GM19397 (cell line): ENCODE results near the gene KIF16B.
"Not testable (repeated sequence)": the region's sequence is repeated elsewhere in the genome, so short reads cannot be mapped to it uniquely, and the experiment has no call there.

Source experiments
- ATAC-seq: cut with Tn5 transposase; IDR thresholded peaks from one replicate; pipeline ENCODE4 v1.9.1; 2021; ENCODE audit warnings: mild to moderate bottlenecking, moderate library complexity; ENCODE audit not compliant: unreplicated experiment

KIF16B gene

GRCh38 chr20:16590041-16590633 lies 16.9 kb upstream of the KIF16B start:
- ATAC-seq, result no peak

GRCh38 chr20:16589623-16590022 lies 16.4 kb upstream of the KIF16B start:
- no peak for ATAC-seq

- no peak for ATAC-seq
Measured at GRCh38 chr20:16588241-16588640, 15.0 kb upstream of the KIF16B start.

- ATAC-seq, result no peak
Measured at GRCh38 chr20:16587066-16587465, 13.8 kb upstream of the KIF16B start.

GRCh38 chr20:16583474-16583873 lies 10.2 kb upstream of the KIF16B start:
- no peak for ATAC-seq

- ATAC-seq, result no peak
Measured at GRCh38 chr20:16581241-16581640, 8.0 kb upstream of the KIF16B start.

GRCh38 chr20:16580620-16581019 lies 7.4 kb upstream of the KIF16B start:
- no peak for ATAC-seq

GRCh38 chr20:16580147-16580546 lies 6.9 kb upstream of the KIF16B start:
- no peak for ATAC-seq

GRCh38 chr20:16576219-16576618 lies 3.0 kb upstream of the KIF16B start:
- ATAC-seq, result no peak

- no peak for ATAC-seq
Measured at GRCh38 chr20:16575390-16576140, 2.3 kb upstream of the KIF16B start.

GRCh38 chr20:16574656-16575355 lies 1.6 kb upstream of the KIF16B start:
- peak; percentile 57 for ATAC-seq

GRCh38 chr20:16571333-16571732 lies 1.9 kb downstream of the KIF16B start:
- no peak for ATAC-seq

GRCh38 chr20:16569246-16570153 lies 3.7 kb downstream of the KIF16B start:
- ATAC-seq, result no peak

GRCh38 chr20:16566080-16566479 lies 7.2 kb downstream of the KIF16B start:
- no peak for ATAC-seq

GRCh38 chr20:16564079-16564478 lies 9.2 kb downstream of the KIF16B start:
- ATAC-seq, result not testable (repeated sequence)

GRCh38 chr20:16563066-16563806 lies 10.0 kb downstream of the KIF16B start:
- ATAC-seq, result no peak

- ATAC-seq, result no peak
Measured at GRCh38 chr20:16562259-16562658, 11.0 kb downstream of the KIF16B start.

GRCh38 chr20:16560661-16561060 lies 12.6 kb downstream of the KIF16B start:
- ATAC-seq, result no peak

GRCh38 chr20:16560216-16560615 lies 13.0 kb downstream of the KIF16B start:
- no peak for ATAC-seq

GRCh38 chr20:16556301-16556700 lies 16.9 kb downstream of the KIF16B start:
- ATAC-seq, result no peak
